ENCODE results near the gene CD47. TPM values are rescaled to one million over a fixed set of nuclear protein-coding genes. Genes with fewer than 3 reads are reported as not detected.

The CD47 gene
- total RNA-seq, 1 experiment from 2014 or later, result 63.6 TPM

GRCh38 chr3:108114423-108115065 lies 23.7 kb upstream of the CD47 start:
- TF ChIP-seq CTCF (conservative IDR thresholded peaks at IDR 0.05; ENCODE audit: low read depth, low read length) (no peak), EZH2 (IDR thresholded peaks at IDR 0.05; ENCODE audit: low read length, unreplicated experiment) (no peak), EZH2phosphoT487 (IDR thresholded peaks at IDR 0.05; ENCODE audit: borderline replicate concordance, low read length) (no peak)
- Histone ChIP-seq H3K4me2 (ENCODE audit: low read length) (no peak overlapping the region), H3K4me1 (ENCODE audit: insufficient read depth, low read length) (peaks cover 21% of the 10 kb centered on the region), H3K9me2 (replicated peaks; ENCODE audit: low read length) (no peaks in the 10 kb centered on the region), H3F3A (ENCODE audit: low read length, unreplicated experiment) (no peaks in the 10 kb centered on the region), H3K9me3 (ENCODE audit: low read length) (no peaks in the 10 kb centered on the region), H3K79me2 (ENCODE audit: low read length) (no peaks in the 10 kb centered on the region), H3K9ac (ENCODE audit: low read length) (no peak overlapping the region), H4K20me1 (ENCODE audit: low read length) (no peaks in the 10 kb centered on the region), H3K36me3 (ENCODE audit: low read depth, low read length) (no peaks in the 10 kb centered on the region), H3K27ac (ENCODE audit: low read length) (no peak overlapping the region), H3K4me3 (ENCODE audit: low read length) (no peak overlapping the region), H2AFZ (ENCODE audit: low read length) (no peak overlapping the region), H3K27me3 (ENCODE audit: low read length) (no peaks in the 10 kb centered on the region)
- CTCF ChIA-PET, result no interaction called here
- BruUV-seq (replicated peaks), result no TSS peak
- DNase-seq (no peak), ATAC-seq (no peak)
- POLR2A ChIA-PET (ENCODE audit: unreplicated experiment), result no interaction called here
- intact Hi-C loops (cut with micrococcal nuclease), result no loop called here

GRCh38 chr3:108113975-108114374 lies 23.1 kb upstream of the CD47 start:
- BruUV-seq (replicated peaks), result no TSS peak

More at GRCh38 chr3:108113975-108114374, 23.1 kb upstream of the CD47 start:
- TF ChIP-seq EZH2phosphoT487 (IDR thresholded peaks at IDR 0.05; ENCODE audit: borderline replicate concordance, low read length), result no peak
- no peak for TF ChIP-seq EZH2 (IDR thresholded peaks at IDR 0.05; ENCODE audit: low read length, unreplicated experiment)
- TF ChIP-seq CTCF (conservative IDR thresholded peaks at IDR 0.05; ENCODE audit: low read depth, low read length), result no peak
- POLR2A ChIA-PET (ENCODE audit: unreplicated experiment), result no interaction called here
- CTCF ChIA-PET, result no interaction called here
- DNase-seq (no peak), ATAC-seq (no peak)
- no peaks in the 10 kb centered on the region for H3K79me2 ChIP-seq (ENCODE audit: low read length)
- H3K27ac ChIP-seq (ENCODE audit: low read length), result no peak overlapping the region
- H3K27me3 ChIP-seq (ENCODE audit: low read length), result no peaks in the 10 kb centered on the region
- H3K9ac ChIP-seq (ENCODE audit: low read length), result no peak overlapping the region
- no peak overlapping the region for H2AFZ ChIP-seq (ENCODE audit: low read length)
- peaks cover 21% of the 10 kb centered on the region for H3K4me1 ChIP-seq (ENCODE audit: insufficient read depth, low read length)
- H3K36me3 ChIP-seq (ENCODE audit: low read depth, low read length), result no peaks in the 10 kb centered on the region
- H3K4me2 ChIP-seq (ENCODE audit: low read length), result no peak overlapping the region
- no peaks in the 10 kb centered on the region for H3K9me2 ChIP-seq (replicated peaks; ENCODE audit: low read length)
- intact Hi-C loops (cut with micrococcal nuclease), result no loop called here
- H3K4me3 ChIP-seq (ENCODE audit: low read length), result no peak overlapping the region
- H3F3A ChIP-seq (ENCODE audit: low read length, unreplicated experiment), result no peaks in the 10 kb centered on the region
- H3K9me3 ChIP-seq (ENCODE audit: low read length), result no peaks in the 10 kb centered on the region
- H4K20me1 ChIP-seq (ENCODE audit: low read length), result no peaks in the 10 kb centered on the region

Data from PC-3 (cell line).